H7 (cell line): ENCODE data around the gene C5orf63. TPM values are rescaled to one million over a fixed set of nuclear protein-coding genes. Genes with fewer than 3 reads are reported as not detected.
A peak's percentile ranks its signal among the peaks of the same experiment; 100 is the strongest.
"Not testable (repeated sequence)": the region's sequence is repeated elsewhere in the genome, so short reads cannot be mapped to it uniquely, and the experiment has no call there.

Experiments used
- DNase-seq: peaks from one replicate; pipeline ENCODE4 v3.0.0; 2012
- H3K27me3 ChIP-seq: 2 replicates; pipeline ENCODE4 v1.6.0; 2011; ENCODE audit warnings: mild to moderate bottlenecking, low read length; ENCODE audit not compliant: control insufficient read depth, insufficient read depth
- H3K36me3 ChIP-seq: replicated peaks from 2 replicates; pipeline ENCODE4 v1.5.1; 2011; ENCODE audit warnings: low read length; ENCODE audit not compliant: control insufficient read depth, insufficient read depth
- H3K4me3 ChIP-seq: 2 replicates; pipeline ENCODE4 v1.5.1; 2011; ENCODE audit warnings: low read depth, mild to moderate bottlenecking, control low read depth, low read length, moderate library complexity; ENCODE audit not compliant: insufficient read depth
- total RNA-seq: library from RNA; depleted of rRNA; stranded (reverse); fragments of >200 nt; shearing (Covaris generic); gene quantifications from 2 replicates; pipeline ENCODE4 v1.2.3, GENCODE V29; 2014

C5orf63 gene
- total RNA-seq, 1 experiment from 2014 or later, result 0.90 TPM

GRCh38 chr5:127061537-127061936 lies 11.8 kb downstream of the C5orf63 start:
- H3K36me3 ChIP-seq, result no peaks in the 10 kb centered on the region
- H3K4me3 ChIP-seq, result no peak overlapping the region
- H3K27me3 ChIP-seq, result no peaks in the 10 kb centered on the region
- no peak for DNase-seq

- Histone ChIP-seq H3K36me3 (no peaks in the 10 kb centered on the region), H3K4me3 (no peak overlapping the region), H3K27me3 (no peaks in the 10 kb centered on the region)
- DNase-seq, result no peak
Measured at GRCh38 chr5:127060470-127060985, 12.8 kb downstream of the C5orf63 start.

GRCh38 chr5:127056896-127057295 lies 16.4 kb downstream of the C5orf63 start:
- Histone ChIP-seq H3K4me3 (no peak overlapping the region), H3K36me3 (no peaks in the 10 kb centered on the region), H3K27me3 (no peaks in the 10 kb centered on the region)
- DNase-seq, result no peak

- Histone ChIP-seq H3K36me3 (no peaks in the 10 kb centered on the region), H3K4me3 (no peak overlapping the region), H3K27me3 (no peaks in the 10 kb centered on the region)
- DNase-seq, result no peak
Measured at GRCh38 chr5:127055880-127056653, 17.2 kb downstream of the C5orf63 start.

- H3K36me3 ChIP-seq, DNase-seq, H3K4me3 ChIP-seq, H3K27me3 ChIP-seq: not testable (repeated sequence)
Measured at GRCh38 chr5:127053551-127053950, 19.8 kb downstream of the C5orf63 start.

- no peaks in the 10 kb centered on the region for H3K36me3 ChIP-seq
Measured at GRCh38 chr5:127053049-127053448, 20.3 kb downstream of the C5orf63 start.

GRCh38 chr5:127051591-127051990 lies 21.7 kb downstream of the C5orf63 start:
- H3K36me3 ChIP-seq, result no peaks in the 10 kb centered on the region
- no peaks in the 10 kb centered on the region for H3K27me3 ChIP-seq
- H3K4me3 ChIP-seq, result no peak overlapping the region
- no peak for DNase-seq

More at GRCh38 chr5:127053049-127053448, 20.3 kb downstream of the C5orf63 start:
- Histone ChIP-seq H3K27me3 (no peaks in the 10 kb centered on the region), H3K4me3 (no peak overlapping the region)
- no peak for DNase-seq

GRCh38 chr5:127046343-127047072 lies 26.8 kb downstream of the C5orf63 start:
- no peak for DNase-seq
- Histone ChIP-seq H3K36me3 (no peaks in the 10 kb centered on the region), H3K27me3 (no peaks in the 10 kb centered on the region), H3K4me3 (no peak overlapping the region)

GRCh38 chr5:127042593-127042992 lies 30.7 kb downstream of the C5orf63 start:
- no peak for DNase-seq
- H3K4me3 ChIP-seq, result no peak overlapping the region
- no peaks in the 10 kb centered on the region for H3K36me3 ChIP-seq
- no peaks in the 10 kb centered on the region for H3K27me3 ChIP-seq

GRCh38 chr5:127041571-127041970 lies 31.7 kb downstream of the C5orf63 start:
- no peaks in the 10 kb centered on the region for H3K36me3 ChIP-seq
- no peak overlapping the region for H3K4me3 ChIP-seq
- H3K27me3 ChIP-seq, result no peaks in the 10 kb centered on the region
- no peak for DNase-seq

- no peak overlapping the region for H3K4me3 ChIP-seq
- no peaks in the 10 kb centered on the region for H3K36me3 ChIP-seq
- no peaks in the 10 kb centered on the region for H3K27me3 ChIP-seq
- peak; percentile 19 for DNase-seq
Measured at GRCh38 chr5:127040796-127041520, 32.3 kb downstream of the C5orf63 start.

- Histone ChIP-seq H3K4me3 (no peak overlapping the region), H3K36me3 (no peaks in the 10 kb centered on the region), H3K27me3 (0 out of 2 replicates have a peak, but pooled peaks cover 1% of the 10 kb centered on the region)
- DNase-seq, result no peak
Measured at GRCh38 chr5:127038550-127038949, 34.8 kb downstream of the C5orf63 start.

GRCh38 chr5:127031863-127032232 lies 41.5 kb downstream of the C5orf63 start:
- H3K4me3 ChIP-seq, result no peak overlapping the region
- DNase-seq, result no peak
- peaks cover 23% of the 10 kb centered on the region for H3K27me3 ChIP-seq
- H3K36me3 ChIP-seq, result no peaks in the 10 kb centered on the region

- Histone ChIP-seq H3K27me3 (peaks cover 23% of the 10 kb centered on the region), H3K4me3 (peak overlapping the region; percentile 63), H3K36me3 (no peaks in the 10 kb centered on the region)
- peak; percentile 65 for DNase-seq
Measured at GRCh38 chr5:127031147-127031862, 42.0 kb downstream of the C5orf63 start.
